Nephron (organoid): Measurements from ENCODE around the gene TLR9.

Experiments used
- H3K27ac Mint-ChIP-seq, 3 experiments: 2 replicates each; pipeline ENCODE4 v1.8.0; 2020; ENCODE audit warnings: mixed read lengths in 3 of 3, mild to moderate bottlenecking in 2 of 3, moderate library complexity in 1 of 3
- H3K27me3 Mint-ChIP-seq: 2 replicates; pipeline ENCODE4 v1.8.0; 2021; ENCODE audit warnings: low read depth, mild to moderate bottlenecking, moderate library complexity, mixed read lengths
- H3K36me3 Mint-ChIP-seq: 2 replicates; pipeline ENCODE4 v1.8.0; 2020; ENCODE audit warnings: low read depth, mixed read lengths
- H3K4me1 Mint-ChIP-seq: 2 replicates; pipeline ENCODE4 v1.8.0; 2020; ENCODE audit warnings: mixed read lengths
- H3K4me3 Mint-ChIP-seq, 3 experiments: 2 replicates each; pipeline ENCODE4 v1.8.0; 2020; ENCODE audit warnings: mild to moderate bottlenecking in 3 of 3, mixed read lengths in 3 of 3, moderate library complexity in 2 of 3
- H3K9me3 Mint-ChIP-seq: 2 replicates; pipeline ENCODE4 v1.8.0; 2020; ENCODE audit warnings: mixed read lengths
- CTCF ChIP-seq, 3 experiments: fragments of 200-600 bp; sonication (generic); IDR thresholded peaks; one replicate each; pipeline ENCODE4 v1.5.0; 2021; ENCODE audit warnings: antibody characterized with exemption in 3 of 3; ENCODE audit not compliant: unreplicated experiment in 3 of 3

The TLR9 gene

DNA sequence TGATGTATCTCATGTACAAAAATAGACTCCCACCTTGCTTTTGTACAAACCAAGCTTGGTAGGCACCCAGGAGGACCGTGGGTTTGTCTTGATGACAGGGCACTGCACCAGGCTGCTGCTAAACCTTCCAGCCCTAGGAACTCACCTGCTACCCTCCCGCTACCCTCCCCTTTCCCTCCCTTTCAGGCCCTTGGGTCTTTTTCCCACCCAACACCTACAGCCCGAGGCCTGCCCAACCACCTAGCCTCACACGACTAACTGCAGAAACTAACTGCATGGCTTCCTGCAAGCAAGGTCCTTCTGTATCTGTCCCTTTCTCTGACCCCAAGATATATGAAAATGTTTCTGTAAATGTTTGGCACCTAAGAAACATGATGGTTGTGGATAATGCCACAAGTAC, 31.2 kb upstream of the TLR9 start:
- Mint-ChIP-seq H3K9me3 (no peaks in the 10 kb centered on the region), H3K27ac (no peak overlapping the region), H3K4me1 (no peaks in the 10 kb centered on the region), H3K36me3 (peaks cover 90% of the 10 kb centered on the region), H3K27me3 (no peaks in the 10 kb centered on the region), H3K4me3 (no peak overlapping the region)
- no peak for TF ChIP-seq CTCF (IDR thresholded peaks at IDR 0.05; ENCODE audit: unreplicated experiment in 3 of 3)

DNA sequence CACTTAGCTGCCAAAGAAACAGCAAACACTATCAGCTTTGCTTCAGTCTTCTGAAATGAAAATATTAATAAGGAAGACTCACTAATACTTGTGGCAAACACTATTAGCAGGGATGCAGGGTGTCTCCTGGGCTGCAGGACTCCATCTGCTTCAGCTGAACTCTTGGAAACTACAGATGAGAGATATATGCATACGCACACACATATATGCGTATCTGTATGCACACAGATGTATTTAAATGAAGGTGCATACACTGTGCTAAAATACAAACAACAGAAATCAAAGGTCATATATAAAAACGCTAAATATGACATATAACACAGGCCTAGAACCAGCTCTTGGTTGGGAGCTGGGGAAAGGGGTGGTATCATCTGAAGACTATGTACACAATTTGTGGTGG, 30.7 kb upstream of the TLR9 start:
- Mint-ChIP-seq H3K4me1 (no peaks in the 10 kb centered on the region), H3K27ac (no peak overlapping the region), H3K9me3 (no peaks in the 10 kb centered on the region), H3K36me3 (peaks cover 86% of the 10 kb centered on the region), H3K4me3 (no peak overlapping the region), H3K27me3 (no peaks in the 10 kb centered on the region)
- TF ChIP-seq CTCF (IDR thresholded peaks at IDR 0.05; ENCODE audit: unreplicated experiment in 3 of 3), result no peak

- Mint-ChIP-seq H3K9me3 (no peaks in the 10 kb centered on the region), H3K36me3 (peaks cover 80% of the 10 kb centered on the region), H3K4me3 (no peak overlapping the region), H3K27me3 (no peaks in the 10 kb centered on the region), H3K4me1 (no peaks in the 10 kb centered on the region), H3K27ac (no peak overlapping the region)
- no peak for TF ChIP-seq CTCF (IDR thresholded peaks at IDR 0.05; ENCODE audit: unreplicated experiment in 3 of 3)
Observed at GRCh38 chr3:52254608-52255007, 29.2 kb upstream of the TLR9 start.

DNA sequence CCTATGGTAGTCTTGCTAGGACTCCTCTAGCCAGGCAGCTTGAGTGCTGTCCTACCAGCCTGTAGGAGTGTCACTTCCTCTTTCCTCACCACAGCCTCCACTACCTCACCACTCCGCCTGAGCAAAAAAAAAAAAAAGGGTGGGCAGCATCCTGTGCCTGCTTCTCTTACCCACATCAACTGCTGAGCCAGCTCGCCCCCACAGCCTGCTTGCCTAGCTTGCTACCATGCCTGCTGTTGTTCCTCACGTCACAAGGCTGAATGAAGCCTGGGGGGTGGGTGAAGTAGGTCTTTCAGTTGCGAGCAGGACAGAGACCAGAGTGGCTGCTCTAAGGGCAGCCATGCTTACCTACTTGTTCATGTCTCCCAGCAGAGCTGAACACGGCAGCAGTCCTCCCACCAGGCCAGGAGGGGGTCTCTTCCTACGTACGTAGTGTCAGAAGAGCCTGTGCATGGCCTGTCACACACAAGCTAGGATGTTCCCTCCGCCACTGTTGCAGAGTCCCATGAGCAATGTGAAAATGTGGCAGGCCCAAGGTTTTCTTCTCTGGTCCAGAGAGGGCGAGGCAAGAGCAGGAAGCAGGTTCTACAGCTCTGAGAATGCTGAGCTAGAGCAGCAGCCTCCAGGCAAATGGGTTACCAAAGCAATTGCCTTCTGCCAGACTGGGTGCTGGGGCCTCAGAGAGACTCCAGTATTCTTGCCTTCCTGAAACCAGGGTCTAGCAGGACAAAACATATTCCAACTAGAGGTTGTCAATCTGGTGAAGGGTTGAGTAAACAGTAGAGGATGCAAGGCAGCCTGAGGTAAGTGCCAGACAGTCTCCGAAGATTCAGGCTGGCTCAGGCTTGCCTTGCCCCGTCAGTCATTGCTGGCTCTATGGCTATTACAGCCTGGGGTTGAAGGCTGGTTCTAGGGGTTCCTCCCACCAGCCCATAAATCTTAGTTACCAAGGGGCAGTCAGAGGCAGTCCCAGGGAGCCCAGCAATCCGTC, 28.2 kb upstream of the TLR9 start:
- H3K9me3 Mint-ChIP-seq, result no peaks in the 10 kb centered on the region
- peaks cover 73% of the 10 kb centered on the region for H3K36me3 Mint-ChIP-seq
- H3K4me3 Mint-ChIP-seq, result no peak overlapping the region
- TF ChIP-seq CTCF (IDR thresholded peaks at IDR 0.05; ENCODE audit: unreplicated experiment in 3 of 3), result no peak
- no peak overlapping the region for H3K27ac Mint-ChIP-seq
- no peaks in the 10 kb centered on the region for H3K27me3 Mint-ChIP-seq
- H3K4me1 Mint-ChIP-seq, result no peaks in the 10 kb centered on the region

GRCh38 chr3:52250122-52250521, 24.7 kb upstream of the TLR9 start:
- TF ChIP-seq CTCF (IDR thresholded peaks at IDR 0.05; ENCODE audit: unreplicated experiment in 3 of 3), result no peak
- Mint-ChIP-seq H3K27me3 (peaks cover under 1% of the 10 kb centered on the region), H3K9me3 (no peaks in the 10 kb centered on the region), H3K36me3 (peaks cover 40% of the 10 kb centered on the region), H3K4me3 (no peak overlapping the region), H3K27ac (no peak overlapping the region), H3K4me1 (no peaks in the 10 kb centered on the region)

GRCh38 chr3:52249683-52250082, 24.2 kb upstream of the TLR9 start:
- peaks cover 5% of the 10 kb centered on the region for H3K27me3 Mint-ChIP-seq

More at GRCh38 chr3:52249683-52250082, 24.2 kb upstream of the TLR9 start:
- H3K9me3 Mint-ChIP-seq, result no peaks in the 10 kb centered on the region
- peak overlapping the region in 1 of 3 experiments; percentile 8 for H3K27ac Mint-ChIP-seq
- H3K4me3 Mint-ChIP-seq, result no peak overlapping the region
- no peak for TF ChIP-seq CTCF (IDR thresholded peaks at IDR 0.05; ENCODE audit: unreplicated experiment in 3 of 3)
- H3K4me1 Mint-ChIP-seq, result no peaks in the 10 kb centered on the region
- peaks cover 38% of the 10 kb centered on the region for H3K36me3 Mint-ChIP-seq
